H9 (cell line): ENCODE results near the gene MRGPRF. TPM values are rescaled to one million over a fixed set of nuclear protein-coding genes. Genes with fewer than 3 reads are reported as not detected.
A peak's percentile ranks its signal among the peaks of the same experiment; 100 is the strongest.

ENCODE experiments used
- DNase-seq: peaks from one replicate; pipeline ENCODE4 v3.0.0-alpha.2; 2017
- H2AFZ ChIP-seq: one replicate; pipeline ENCODE4 v1.6.1; 2013; ENCODE audit warnings: mild to moderate bottlenecking, low read length, control low read depth, moderate library complexity
- H2AK5ac ChIP-seq: 2 replicates; pipeline ENCODE4 v1.6.1; 2013; ENCODE audit warnings: low read length, control low read depth, mixed read lengths; ENCODE audit not compliant: insufficient read length
- H2BK120ac ChIP-seq: one replicate; pipeline ENCODE4 v1.6.1; 2013; ENCODE audit warnings: low read depth, mild to moderate bottlenecking, low read length, control low read depth, inconsistent platforms; ENCODE audit not compliant: poor library complexity, severe bottlenecking
- H2BK12ac ChIP-seq: 2 replicates; pipeline ENCODE4 v1.6.1; 2013; ENCODE audit warnings: low read length, control low read depth, mixed read lengths, low read depth; ENCODE audit not compliant: insufficient read length
- H2BK15ac ChIP-seq: 2 replicates; pipeline ENCODE4 v1.6.1; 2013; ENCODE audit warnings: low read depth, low read length, control low read depth
- H2BK20ac ChIP-seq: one replicate; pipeline ENCODE4 v1.6.1; 2013; ENCODE audit warnings: low read depth, mild to moderate bottlenecking, low read length, control low read depth, inconsistent platforms; ENCODE audit not compliant: poor library complexity, severe bottlenecking
- H2BK5ac ChIP-seq: 2 replicates; pipeline ENCODE4 v1.6.1; 2013; ENCODE audit warnings: low read length, control low read depth, mixed read lengths; ENCODE audit not compliant: insufficient read length
- H3K14ac ChIP-seq: 2 replicates; pipeline ENCODE4 v1.6.1; 2013; ENCODE audit warnings: low read length, control low read depth; ENCODE audit not compliant: insufficient read depth
- H3K18ac ChIP-seq: 2 replicates; pipeline ENCODE4 v1.6.1; 2013; ENCODE audit warnings: low read depth, mild to moderate bottlenecking, mixed read lengths, low read length, control low read depth; ENCODE audit not compliant: insufficient read length
- H3K23ac ChIP-seq: 2 replicates; pipeline ENCODE4 v1.6.1; 2013; ENCODE audit warnings: low read length, control low read depth, mixed read lengths, low read depth; ENCODE audit not compliant: insufficient read length
- H3K23me2 ChIP-seq: 2 replicates; pipeline ENCODE4 v1.6.1; 2013; ENCODE audit warnings: low read depth, mild to moderate bottlenecking, mixed read lengths, low read length, control low read depth; ENCODE audit not compliant: insufficient read length, poor library complexity, severe bottlenecking
- H3K27ac ChIP-seq: 2 replicates; pipeline ENCODE4 v1.5.1; 2013; ENCODE audit warnings: low read length, control low read depth, mixed read lengths, low read depth; ENCODE audit not compliant: insufficient read length
- H3K27me3 ChIP-seq: 2 replicates; pipeline ENCODE4 v1.6.1; 2013; ENCODE audit warnings: low read length, control low read depth, inconsistent platforms; ENCODE audit not compliant: insufficient read depth
- H3K4ac ChIP-seq: 2 replicates; pipeline ENCODE4 v1.6.1; 2013; ENCODE audit warnings: low read depth, mild to moderate bottlenecking, control low read depth, inconsistent platforms, low read length, moderate library complexity
- H3K4me1 ChIP-seq: 2 replicates; pipeline ENCODE4 v1.6.1; 2013; ENCODE audit warnings: low read length, control low read depth, inconsistent platforms; ENCODE audit not compliant: insufficient read depth
- H3K4me2 ChIP-seq: 2 replicates; pipeline ENCODE4 v1.6.1; 2013; ENCODE audit warnings: low read length, control low read depth, mixed read lengths; ENCODE audit not compliant: insufficient read length, insufficient read depth
- H3K56ac ChIP-seq: 2 replicates; pipeline ENCODE4 v1.6.1; 2013; ENCODE audit warnings: low read depth, mild to moderate bottlenecking, mixed read lengths, low read length, control low read depth; ENCODE audit not compliant: insufficient read length
- H3K79me1 ChIP-seq: 2 replicates; pipeline ENCODE4 v1.6.1; 2013; ENCODE audit warnings: low read depth, mild to moderate bottlenecking, moderate library complexity, low read length, control low read depth, inconsistent platforms; ENCODE audit not compliant: insufficient read depth, poor library complexity, severe bottlenecking
- H3K79me2 ChIP-seq: 2 replicates; pipeline ENCODE4 v1.6.1; 2013; ENCODE audit warnings: low read length, control low read depth, inconsistent platforms; ENCODE audit not compliant: insufficient read depth
- H3K9ac ChIP-seq: 2 replicates; pipeline ENCODE4 v1.6.1; 2013; ENCODE audit warnings: low read length, control low read depth, mixed read lengths; ENCODE audit not compliant: insufficient read length; ENCODE audit errors: extremely low read depth
- H3K9me3 ChIP-seq: one replicate; pipeline ENCODE4 v1.6.1; 2013; ENCODE audit warnings: low read depth, low read length, inconsistent platforms; ENCODE audit not compliant: control insufficient read depth
- H3T11ph ChIP-seq: one replicate; pipeline ENCODE4 v1.6.1; 2013; ENCODE audit warnings: mild to moderate bottlenecking, low read length, control low read depth, inconsistent platforms
- H4K20me1 ChIP-seq: one replicate; pipeline ENCODE4 v1.6.1; 2013; ENCODE audit not compliant: control insufficient read depth, insufficient read length, insufficient read depth
- H4K5ac ChIP-seq: 2 replicates; pipeline ENCODE4 v1.6.1; 2013; ENCODE audit warnings: low read depth, mild to moderate bottlenecking, mixed read lengths, low read length, control low read depth; ENCODE audit not compliant: insufficient read length
- H4K8ac ChIP-seq: replicated peaks from 2 replicates; pipeline ENCODE4 v1.6.1; 2013; ENCODE audit warnings: low read length, control low read depth, mixed read lengths, low read depth; ENCODE audit not compliant: insufficient read length
- H4K91ac ChIP-seq: 2 replicates; pipeline ENCODE4 v1.6.1; 2013; ENCODE audit warnings: low read depth, mild to moderate bottlenecking, moderate library complexity, mixed read lengths, low read length, control low read depth; ENCODE audit not compliant: insufficient read length
- H3K27ac Mint-ChIP-seq, 3 experiments: 2 replicates in 2 of 3; 3 replicates in 1 of 3; pipeline ENCODE4 v1.8.0; 2020 to 2021; ENCODE audit warnings: mixed read lengths in 3 of 3, mild to moderate bottlenecking in 1 of 3, moderate library complexity in 1 of 3
- H3K27me3 Mint-ChIP-seq: 2 replicates; pipeline ENCODE4 v1.8.0; 2021; ENCODE audit warnings: low read depth, mild to moderate bottlenecking, moderate library complexity, mixed read lengths
- H3K36me3 Mint-ChIP-seq, 3 experiments: 2 replicates in 2 of 3; 3 replicates in 1 of 3; pipeline ENCODE4 v1.8.0; 2020 to 2021; ENCODE audit warnings: low read depth in 3 of 3, mixed read lengths in 3 of 3; ENCODE audit not compliant: insufficient read depth in 1 of 3
- H3K4me1 Mint-ChIP-seq, 2 experiments: 2 replicates each; pipeline ENCODE4 v1.8.0; 2020; ENCODE audit warnings: mixed read lengths in 2 of 2
- H3K4me3 Mint-ChIP-seq, 2 experiments: 2 replicates in 1 of 2; 3 replicates in 1 of 2; pipeline ENCODE4 v1.8.0; 2020 to 2021; ENCODE audit warnings: mild to moderate bottlenecking in 2 of 2, mixed read lengths in 2 of 2, moderate library complexity in 1 of 2
- H3K9me3 Mint-ChIP-seq, 2 experiments: 2 replicates in 1 of 2; 3 replicates in 1 of 2; pipeline ENCODE4 v1.8.0; 2020; ENCODE audit warnings: mild to moderate bottlenecking in 2 of 2, mixed read lengths in 2 of 2, moderate library complexity in 1 of 2
- WGBS: extraction: QIAGEN DNeasy Blood & Tissue Kit; methylation state at CpG from one replicate; pipeline ENCODE4 v1.1.7; 2013; ENCODE audit warnings: missing lambda C conversion rate, low lambda C conversion rate, mixed read lengths; ENCODE audit not compliant: insufficient read length; ENCODE audit errors: extremely low coverage; 5-methylcytosine and 5-hydroxymethylcytosine counted together
- total RNA-seq: library from RNA; stranded (reverse); gene quantifications from 2 replicates; pipeline ENCODE4 v1.2.1, GENCODE V29; 2021
- TF ChIP-seq, protein P1 (sequence below): fragments of 200-600 bp; sonication (generic); conservative IDR thresholded peaks from 3 replicates; pipeline ENCODE4 v1.8.0; 2021; ENCODE audit warnings: antibody characterized with exemption, mild to moderate bottlenecking

MRGPRF gene
- total RNA-seq, 1 experiment from 2014 or later: 4.0 TPM

GRCh38 chr11:68960294-68961071 lies 52.6 kb downstream of the MRGPRF start:
- Histone ChIP-seq H3K14ac (no peak overlapping the region), H3K4me2 (no peak overlapping the region), H2BK20ac (no peak overlapping the region), H3K4me1 (no peaks in the 10 kb centered on the region; the same call in 1 of the 2 replicates), H3K27ac (no peak overlapping the region), H2BK120ac (no peak overlapping the region), H3K4ac (no peak overlapping the region), H3K23ac (no peak overlapping the region), H3K9ac (no peak overlapping the region), H3T11ph (no peak overlapping the region), H4K5ac (no peak overlapping the region), H2BK12ac (no peak overlapping the region), H2BK5ac (no peak overlapping the region), H3K18ac (no peak overlapping the region), H4K91ac (no peak overlapping the region), H2AK5ac (no peak overlapping the region), H3K56ac (no peak overlapping the region), H2AFZ (no peak overlapping the region), H3K79me2 (no peaks in the 10 kb centered on the region), H3K23me2 (no peaks in the 10 kb centered on the region), H3K79me1 (no peaks in the 10 kb centered on the region), H4K8ac (no peak overlapping the region), H3K9me3 (no peaks in the 10 kb centered on the region), H2BK15ac (no peak overlapping the region), H3K27me3 (no peaks in the 10 kb centered on the region), H4K20me1 (no peaks in the 10 kb centered on the region)
- no peak for DNase-seq
- no peaks in the 10 kb centered on the region; a peak in 1 of 5 replicates for H3K9me3 Mint-ChIP-seq
- no peaks in the 10 kb centered on the region for H3K36me3 Mint-ChIP-seq
- peaks cover 0 to 9% of the 10 kb centered on the region in 2 experiments; a peak in 3 of 4 replicates for H3K4me1 Mint-ChIP-seq
- H3K27me3 Mint-ChIP-seq: no peaks in the 10 kb centered on the region
- WGBS: no CpG with 5 or more reads among the region's 25 CpGs
- TF ChIP-seq, protein P1, sequence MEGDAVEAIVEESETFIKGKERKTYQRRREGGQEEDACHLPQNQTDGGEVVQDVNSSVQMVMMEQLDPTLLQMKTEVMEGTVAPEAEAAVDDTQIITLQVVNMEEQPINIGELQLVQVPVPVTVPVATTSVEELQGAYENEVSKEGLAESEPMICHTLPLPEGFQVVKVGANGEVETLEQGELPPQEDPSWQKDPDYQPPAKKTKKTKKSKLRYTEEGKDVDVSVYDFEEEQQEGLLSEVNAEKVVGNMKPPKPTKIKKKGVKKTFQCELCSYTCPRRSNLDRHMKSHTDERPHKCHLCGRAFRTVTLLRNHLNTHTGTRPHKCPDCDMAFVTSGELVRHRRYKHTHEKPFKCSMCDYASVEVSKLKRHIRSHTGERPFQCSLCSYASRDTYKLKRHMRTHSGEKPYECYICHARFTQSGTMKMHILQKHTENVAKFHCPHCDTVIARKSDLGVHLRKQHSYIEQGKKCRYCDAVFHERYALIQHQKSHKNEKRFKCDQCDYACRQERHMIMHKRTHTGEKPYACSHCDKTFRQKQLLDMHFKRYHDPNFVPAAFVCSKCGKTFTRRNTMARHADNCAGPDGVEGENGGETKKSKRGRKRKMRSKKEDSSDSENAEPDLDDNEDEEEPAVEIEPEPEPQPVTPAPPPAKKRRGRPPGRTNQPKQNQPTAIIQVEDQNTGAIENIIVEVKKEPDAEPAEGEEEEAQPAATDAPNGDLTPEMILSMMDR: no peak
- H3K27ac Mint-ChIP-seq: peak overlapping the region in 1 of 3 experiments; percentile 52; a peak in 1 of 7 replicates
- H3K4me3 Mint-ChIP-seq: no peak overlapping the region
